Measurements from ENCODE around the gene BABAM2. TPM values are rescaled to one million over a fixed set of nuclear protein-coding genes. Genes with fewer than 3 reads are reported as not detected.

The BABAM2 gene
- total RNA-seq, 1 experiment from 2014 or later = 57.6 TPM

DNA sequence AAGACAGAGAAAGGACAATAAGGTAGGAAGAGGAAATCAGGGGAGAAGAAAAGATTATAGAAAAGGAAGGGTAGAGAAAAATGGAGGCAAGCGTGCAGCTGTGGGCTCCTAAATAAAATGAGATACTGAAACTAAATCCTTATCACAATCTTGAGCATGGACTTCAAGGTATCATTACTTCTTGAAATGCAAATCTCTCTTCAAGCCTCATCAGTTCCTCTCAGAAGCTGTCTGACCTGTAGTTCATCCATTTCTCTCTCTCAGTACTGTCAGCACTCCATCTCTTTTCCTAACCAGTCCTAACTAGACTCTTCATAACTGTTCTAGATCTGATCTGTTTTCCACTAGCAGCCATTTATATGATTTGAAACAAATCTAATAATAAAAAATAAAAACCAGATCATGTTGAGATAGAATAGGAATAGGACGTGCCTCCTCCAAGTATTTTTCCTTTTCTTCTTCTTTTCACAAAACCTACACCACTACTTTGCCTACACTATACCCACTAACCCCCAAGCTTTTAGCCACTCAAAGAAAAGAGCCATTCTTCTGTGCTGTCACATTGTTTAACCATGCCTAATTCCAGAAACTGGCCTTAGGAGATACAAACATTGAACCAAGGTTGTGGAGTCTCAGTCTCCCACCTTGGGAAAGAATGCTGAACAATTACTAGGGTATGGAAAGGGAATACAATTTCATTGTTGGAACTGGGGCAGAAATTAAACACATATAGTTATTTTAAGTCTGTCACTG lies 21.1 kb downstream of the BABAM2 start:
- Mint-ChIP-seq H3K36me3 (ENCODE audit: insufficient read depth, unreplicated experiment) (peaks cover 17% of the 10 kb centered on the region), H3K4me3 (ENCODE audit: unreplicated experiment) (no peak overlapping the region), H3K4me1 (ENCODE audit: insufficient read depth, unreplicated experiment) (peaks cover 9% of the 10 kb centered on the region), H3K9me3 (ENCODE audit: unreplicated experiment) (no peaks in the 10 kb centered on the region), H3K27me3 (ENCODE audit: insufficient read depth, unreplicated experiment) (no peaks in the 10 kb centered on the region), H3K27ac (ENCODE audit: low read depth, unreplicated experiment) (no peak overlapping the region)
- no peak for TF ChIP-seq CTCF (IDR thresholded peaks at IDR 0.05; ENCODE audit: unreplicated experiment)
- POLR2A ChIA-PET = no interaction called here
- no TSS peak for BruUV-seq (replicated peaks)
- CTCF ChIA-PET = no interaction called here
- intact Hi-C loops (cut with micrococcal nuclease) = no loop called here
- DNase-seq (ENCODE audit: unreplicated experiment) = no peak

- no peaks in the 10 kb centered on the region for H3K27me3 Mint-ChIP-seq (ENCODE audit: insufficient read depth, unreplicated experiment)
- no TSS peak for BruUV-seq (replicated peaks)
- TF ChIP-seq CTCF (IDR thresholded peaks at IDR 0.05; ENCODE audit: unreplicated experiment) = no peak
- no peak for DNase-seq (ENCODE audit: unreplicated experiment)
- ChIA-PET CTCF (interaction anchor here (0.6 to 1.0 kb wide), 2 partner anchors 12 to 31 kb away, joined by 3 to 4 read pairs; no protein-coding TSS in a partner anchor), POLR2A (no interaction called here)
- no peak overlapping the region for H3K4me3 Mint-ChIP-seq (ENCODE audit: unreplicated experiment)
- intact Hi-C loops (cut with micrococcal nuclease) = no loop called here
- H3K27ac Mint-ChIP-seq (ENCODE audit: low read depth, unreplicated experiment) = no peak overlapping the region
- no peaks in the 10 kb centered on the region for H3K9me3 Mint-ChIP-seq (ENCODE audit: unreplicated experiment)
- peaks cover 6% of the 10 kb centered on the region for H3K4me1 Mint-ChIP-seq (ENCODE audit: insufficient read depth, unreplicated experiment)
- H3K36me3 Mint-ChIP-seq (ENCODE audit: insufficient read depth, unreplicated experiment) = peaks cover 10% of the 10 kb centered on the region
These were observed 22.0 kb downstream of the BABAM2 start for GRCh38 chr2:27912512-27912911.

DNA sequence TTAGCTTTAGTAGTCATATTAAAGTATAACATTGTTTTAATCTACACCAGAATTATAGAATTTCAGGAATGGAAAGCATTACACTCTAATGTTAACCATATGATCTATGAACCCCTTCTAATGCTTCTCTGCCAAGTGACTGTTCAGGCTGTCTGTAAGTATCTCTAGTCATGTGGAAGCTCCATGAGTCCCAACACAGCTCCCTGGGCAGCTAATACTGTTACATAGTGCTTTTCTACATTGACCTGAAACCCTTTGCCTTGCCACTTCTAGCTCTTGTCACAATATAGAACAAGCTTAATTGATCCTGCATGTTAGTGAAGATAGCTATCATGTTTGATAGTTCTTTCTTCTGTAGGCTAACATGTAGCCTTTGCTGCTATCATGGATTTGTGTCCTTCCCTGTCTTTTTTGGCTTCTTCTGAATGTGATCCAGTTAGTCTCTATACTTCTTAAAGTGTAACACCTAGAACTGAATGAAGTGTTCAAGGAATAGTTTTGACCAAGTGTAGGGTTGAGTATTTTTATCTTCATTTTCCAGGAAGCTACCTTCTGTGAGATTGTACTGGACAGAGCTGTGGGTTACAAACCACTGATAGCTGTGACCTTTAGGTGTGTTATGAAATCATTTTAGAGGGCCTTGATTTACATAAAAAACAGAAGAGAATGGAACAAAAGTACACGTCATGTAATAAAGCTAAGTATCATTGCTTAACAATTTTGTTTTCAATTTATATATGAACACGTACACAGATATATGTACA lies 23.7 kb downstream of the BABAM2 start:
- DNase-seq (ENCODE audit: unreplicated experiment) = no peak
- ChIA-PET POLR2A (interaction anchor here (0.6 to 1.6 kb wide), 6 partner anchors 10 to 362 kb away, joined by 3 to 5 read pairs (median 4); partner anchors contain the start of gene BABAM2), CTCF (no interaction called here)
- H3K9me3 Mint-ChIP-seq (ENCODE audit: unreplicated experiment) = no peaks in the 10 kb centered on the region
- no peaks in the 10 kb centered on the region for H3K27me3 Mint-ChIP-seq (ENCODE audit: insufficient read depth, unreplicated experiment)
- peaks cover 3% of the 10 kb centered on the region for H3K36me3 Mint-ChIP-seq (ENCODE audit: insufficient read depth, unreplicated experiment)
- TF ChIP-seq CTCF (IDR thresholded peaks at IDR 0.05; ENCODE audit: unreplicated experiment) = no peak
- BruUV-seq (replicated peaks) = no TSS peak
- intact Hi-C loops (cut with micrococcal nuclease) = no loop called here
- H3K4me1 Mint-ChIP-seq (ENCODE audit: insufficient read depth, unreplicated experiment) = no peaks in the 10 kb centered on the region
- no peak overlapping the region for H3K4me3 Mint-ChIP-seq (ENCODE audit: unreplicated experiment)
- no peak overlapping the region for H3K27ac Mint-ChIP-seq (ENCODE audit: low read depth, unreplicated experiment)

- H3K36me3 Mint-ChIP-seq (ENCODE audit: insufficient read depth, unreplicated experiment) = no peaks in the 10 kb centered on the region
- DNase-seq (ENCODE audit: unreplicated experiment) = no peak
- no peaks in the 10 kb centered on the region for H3K27me3 Mint-ChIP-seq (ENCODE audit: insufficient read depth, unreplicated experiment)
- TF ChIP-seq CTCF (IDR thresholded peaks at IDR 0.05; ENCODE audit: unreplicated experiment) = no peak
- intact Hi-C loops (cut with micrococcal nuclease) = no loop called here
- ChIA-PET CTCF (no interaction called here), POLR2A (interaction anchor here (1.2 to 1.6 kb wide), 4 partner anchors 10 to 361 kb away, joined by 3 to 5 read pairs (median 4); partner anchors contain the start of gene BABAM2)
- no TSS peak for BruUV-seq (replicated peaks)
- no peak overlapping the region for H3K4me3 Mint-ChIP-seq (ENCODE audit: unreplicated experiment)
- no peaks in the 10 kb centered on the region for H3K9me3 Mint-ChIP-seq (ENCODE audit: unreplicated experiment)
- no peaks in the 10 kb centered on the region for H3K4me1 Mint-ChIP-seq (ENCODE audit: insufficient read depth, unreplicated experiment)
- H3K27ac Mint-ChIP-seq (ENCODE audit: low read depth, unreplicated experiment) = no peak overlapping the region
These were observed 24.3 kb downstream of the BABAM2 start for GRCh38 chr2:27914805-27915175.

All from MCF 10A (cell line).